Activated CD4-positive, alpha-beta T cell treated with anti-CD3 and anti-CD28 coated beads for 4 hours (primary cell): ENCODE data around the gene UBXN10.
"Not testable (repeated sequence)": the region's sequence is repeated elsewhere in the genome, so short reads cannot be mapped to it uniquely, and the experiment has no call there.

ENCODE experiments used
- DNase-seq, 2 donors: peaks; one replicate each; pipeline ENCODE4 v3.0.0-alpha.2; 2020

Gene UBXN10

DNA sequence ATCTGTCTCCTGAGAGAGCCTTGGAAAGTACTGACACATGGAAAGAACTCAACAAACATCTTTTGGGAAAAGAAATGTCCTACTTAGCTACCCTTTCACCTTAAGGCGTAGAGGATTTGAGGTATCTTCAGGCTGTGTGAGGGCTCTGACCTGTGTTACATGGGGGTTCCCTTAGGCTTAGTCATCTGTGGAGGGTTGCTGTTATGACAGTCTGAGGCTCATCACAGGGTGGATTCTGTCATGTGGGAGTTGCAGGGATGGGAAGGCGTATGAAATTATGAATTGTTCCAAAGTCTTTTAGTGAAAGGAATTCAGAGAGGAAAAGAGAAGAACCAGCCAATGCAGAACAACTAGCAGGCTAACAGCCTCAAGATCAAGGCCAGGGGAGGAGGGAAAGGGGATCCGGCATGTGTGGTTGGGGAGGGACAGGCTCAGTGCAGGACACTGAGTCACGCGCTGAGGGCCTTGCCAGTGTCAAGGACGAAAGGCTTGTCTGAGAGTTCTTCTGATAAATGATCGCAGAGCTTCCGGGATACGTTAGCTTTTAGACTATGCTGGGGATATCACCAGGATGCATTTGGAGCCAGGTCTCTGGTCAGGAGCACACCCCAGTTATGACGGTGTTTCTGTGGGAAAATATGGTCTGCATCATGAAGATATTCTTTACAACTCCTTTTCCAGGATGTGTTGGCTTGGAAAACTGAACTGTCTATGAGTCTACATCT is 25.0 kb downstream of the UBXN10 start:
- DNase-seq: no peak

DNA sequence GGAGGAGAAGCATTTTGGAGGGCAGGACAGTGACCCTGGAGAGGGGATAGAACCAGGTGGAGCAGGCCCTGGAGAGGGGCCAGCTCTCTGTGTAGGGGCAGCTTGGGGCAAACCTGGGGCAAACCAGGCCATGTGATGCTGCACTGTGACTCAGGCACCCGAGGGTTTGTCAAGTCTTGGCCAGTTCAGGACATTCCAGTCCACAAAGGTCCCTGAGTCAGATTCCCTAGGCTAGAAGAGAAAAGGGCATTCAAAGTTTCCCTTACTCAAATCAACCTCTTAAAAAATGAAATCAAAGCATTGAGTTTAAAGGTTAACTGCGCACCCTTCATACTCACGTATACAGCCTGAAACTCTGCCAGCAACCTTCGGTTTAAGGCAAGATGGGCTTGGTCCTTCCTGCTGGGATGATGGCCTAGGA is 25.6 kb downstream of the UBXN10 start:
- no peak for DNase-seq

DNA sequence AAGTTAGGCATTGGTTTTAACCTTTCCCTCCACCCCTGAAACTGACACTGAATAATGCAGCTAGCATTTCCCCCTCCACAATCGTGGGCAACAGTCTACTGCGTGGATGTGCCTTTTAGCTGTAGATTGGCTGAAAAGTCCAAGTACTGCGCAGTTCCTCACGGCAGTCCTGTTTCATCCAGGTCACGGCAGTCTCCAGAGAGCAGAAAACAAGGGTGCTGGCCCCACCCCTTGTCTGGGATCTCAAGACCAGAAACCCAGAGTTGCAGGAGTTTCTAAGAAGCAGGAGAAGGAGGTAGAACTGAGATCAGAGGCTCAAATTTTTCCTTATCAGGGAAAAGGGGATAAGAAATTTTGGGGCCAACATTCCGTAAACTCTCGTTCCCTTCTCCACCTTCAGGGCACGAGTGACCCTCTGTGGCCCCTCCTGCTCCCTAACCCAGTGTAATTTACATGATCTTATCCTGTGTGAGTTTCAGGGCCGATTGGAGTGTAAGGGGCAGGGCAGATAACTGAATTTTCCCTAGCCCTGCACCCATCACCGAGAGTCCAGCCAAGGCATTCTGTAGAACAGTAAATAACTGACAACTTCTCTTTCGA is 26.3 kb downstream of the UBXN10 start:
- no peak for DNase-seq

DNA sequence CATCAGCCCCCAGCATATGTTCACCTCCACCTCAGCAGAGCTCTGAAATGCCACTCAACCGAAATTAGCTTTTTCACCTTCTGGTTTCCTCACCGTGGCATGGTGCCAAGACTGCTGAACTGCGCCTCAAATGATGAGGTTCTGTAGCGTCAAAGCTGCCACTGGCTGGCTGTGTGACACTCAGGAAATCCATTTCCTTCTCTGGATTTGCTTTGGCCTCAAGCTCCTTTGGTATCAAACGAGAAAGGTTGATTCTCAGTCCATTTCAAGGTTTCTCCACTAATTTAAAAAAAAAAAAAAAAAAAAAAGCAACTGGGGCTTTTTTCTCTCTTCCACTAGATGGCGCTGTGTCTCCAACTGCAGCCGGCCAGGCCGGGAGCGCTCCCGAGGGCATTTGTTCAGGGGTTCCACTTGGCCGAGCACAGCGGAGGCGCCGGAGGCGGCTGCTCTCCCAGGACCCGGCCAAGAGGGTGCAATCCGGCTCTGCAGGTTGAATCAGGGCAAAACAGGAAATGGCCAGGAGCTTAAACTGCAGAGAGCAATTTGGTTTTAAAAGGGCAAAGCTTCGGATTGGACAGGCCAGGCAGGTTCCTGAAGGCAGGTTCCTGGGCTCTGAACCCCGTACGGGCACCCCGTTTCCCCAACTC is 26.9 kb downstream of the UBXN10 start:
- DNase-seq: peak; percentile 42 to 52

DNA sequence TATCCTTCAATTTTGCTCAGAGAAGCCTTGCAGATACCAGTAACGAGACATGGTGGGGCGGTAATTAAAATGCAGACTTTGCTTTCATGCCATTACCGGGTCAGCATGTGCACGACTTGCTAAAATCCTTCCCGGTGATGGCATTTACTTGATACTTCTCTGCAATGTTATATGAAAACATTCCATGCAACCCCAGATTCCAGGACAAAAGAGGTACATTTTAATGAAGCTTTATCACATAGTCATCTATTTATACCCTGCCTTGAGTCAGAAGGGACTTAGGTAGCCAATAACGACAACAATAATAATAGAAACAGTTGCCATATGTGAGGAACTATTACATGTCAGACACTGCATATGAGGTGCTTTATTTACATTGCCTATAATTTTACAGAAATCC is 29.8 kb downstream of the UBXN10 start:
- no peak for DNase-seq

DNA sequence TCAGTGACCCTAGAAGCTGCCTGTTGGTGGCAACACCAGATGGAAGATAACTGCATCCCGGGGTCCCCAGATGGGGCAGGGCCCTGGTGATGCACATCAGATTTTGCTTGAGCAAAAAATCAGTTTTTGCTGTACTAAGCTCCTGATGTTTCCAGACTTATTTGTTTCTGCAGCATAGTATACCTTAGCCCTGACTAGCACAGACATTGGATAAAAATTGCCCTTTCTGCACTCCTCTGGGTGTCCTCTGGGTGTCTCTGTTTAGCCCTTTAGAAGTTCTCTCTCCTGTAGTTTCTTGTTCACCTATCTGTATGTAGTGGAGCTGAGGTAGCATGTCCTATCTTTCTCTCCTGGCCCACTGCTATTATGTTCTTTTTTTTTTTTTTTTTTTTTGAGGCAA is 30.7 kb downstream of the UBXN10 start:
- DNase-seq: no peak

DNA sequence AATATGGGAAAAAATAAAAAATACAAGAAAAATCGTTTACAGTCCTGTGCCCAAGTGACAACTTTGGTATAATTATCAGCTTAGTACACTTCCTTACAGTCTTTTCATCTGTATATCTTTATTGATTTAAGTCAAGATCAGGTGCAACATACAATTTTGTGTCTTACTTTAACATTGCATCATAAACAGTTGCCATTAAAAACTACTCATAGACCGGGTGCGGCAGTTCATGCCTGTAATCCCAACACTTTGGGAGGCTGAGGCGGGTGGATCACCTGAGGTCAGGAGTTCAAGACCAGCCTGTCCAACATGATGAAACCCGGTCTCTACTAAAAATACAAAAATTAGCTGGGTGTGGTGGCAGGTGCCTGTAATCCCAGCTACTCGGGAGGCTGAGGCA is 33.2 kb downstream of the UBXN10 start:
- DNase-seq: not testable (repeated sequence)

DNA sequence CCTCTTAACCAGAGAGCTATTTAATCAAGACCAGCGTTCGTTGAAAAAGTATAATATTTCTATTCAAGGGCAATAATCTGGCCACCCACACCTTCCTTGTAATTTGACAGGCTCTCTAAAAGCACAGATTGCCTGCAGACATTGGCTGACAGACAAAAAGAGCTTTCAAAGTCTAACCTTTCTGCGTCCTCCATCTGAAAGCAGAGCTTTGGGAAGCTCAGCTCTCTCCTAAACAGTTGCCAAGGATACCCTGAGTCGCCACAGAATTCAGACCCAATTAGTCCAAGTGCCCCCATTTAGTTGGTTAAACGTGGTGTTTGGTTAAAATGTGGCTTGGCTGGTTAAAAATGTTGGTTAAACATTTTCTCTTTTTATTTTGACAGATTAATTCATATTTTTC is 34.1 kb downstream of the UBXN10 start:
- DNase-seq: no peak

DNA sequence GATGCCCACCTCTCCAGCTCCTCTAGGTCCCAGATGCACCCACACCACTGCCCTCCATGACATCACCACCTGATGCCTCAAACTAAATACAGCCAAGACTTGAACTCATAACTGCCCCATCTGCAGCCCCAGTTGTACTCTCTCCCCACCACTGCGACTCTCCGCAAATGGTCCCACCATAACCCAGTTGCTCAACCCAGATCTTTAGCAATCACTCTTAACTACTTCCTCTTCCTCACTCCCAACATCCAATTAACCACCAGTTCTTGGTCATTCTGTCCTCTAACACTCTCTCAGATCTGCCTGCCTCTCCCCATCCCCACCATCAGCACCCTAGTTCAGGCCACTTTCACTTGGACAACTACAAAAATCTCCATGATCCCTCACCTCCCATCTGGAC is 37.2 kb downstream of the UBXN10 start:
- no peak for DNase-seq

DNA sequence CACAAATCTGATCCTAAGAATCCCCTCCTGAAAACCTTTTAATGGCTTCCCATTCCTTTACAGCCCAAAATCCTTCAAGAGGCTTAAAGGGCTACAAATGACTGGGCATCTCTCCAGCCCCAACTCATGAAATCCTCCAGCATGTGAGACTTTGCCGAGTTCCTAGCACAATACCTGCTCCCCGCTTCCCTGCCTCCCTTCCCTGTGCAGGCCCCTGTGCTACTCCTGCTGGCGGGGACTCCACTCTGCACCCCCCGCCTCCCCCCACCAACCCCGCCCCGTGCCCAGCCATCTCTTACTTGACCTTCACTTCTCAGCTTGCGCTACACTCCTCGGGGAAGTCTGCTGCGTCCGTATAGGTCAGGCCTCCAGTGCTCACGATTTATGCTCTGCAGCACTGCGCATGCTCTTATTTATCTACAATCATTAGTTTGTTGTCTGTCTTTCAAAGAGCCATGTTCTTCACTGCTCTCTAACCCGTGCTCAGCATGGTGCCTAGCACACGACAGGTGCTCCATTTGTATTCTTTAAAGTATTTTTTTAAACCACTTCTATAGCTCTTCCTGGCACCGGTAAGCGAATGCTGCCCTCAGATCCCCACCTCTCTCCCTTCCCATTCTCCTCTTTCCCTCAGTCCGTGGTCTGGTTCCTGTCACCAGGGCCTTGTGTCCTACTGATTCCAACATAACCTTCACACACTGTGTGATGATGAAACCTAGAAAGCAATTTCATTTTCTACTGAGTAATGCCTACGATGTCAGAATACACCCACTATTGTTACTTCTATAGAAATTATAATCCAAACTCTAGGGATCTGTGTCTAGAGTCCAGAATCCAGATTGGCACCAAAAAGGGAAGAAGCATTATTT is 37.9 kb downstream of the UBXN10 start:
- DNase-seq: no peak

DNA sequence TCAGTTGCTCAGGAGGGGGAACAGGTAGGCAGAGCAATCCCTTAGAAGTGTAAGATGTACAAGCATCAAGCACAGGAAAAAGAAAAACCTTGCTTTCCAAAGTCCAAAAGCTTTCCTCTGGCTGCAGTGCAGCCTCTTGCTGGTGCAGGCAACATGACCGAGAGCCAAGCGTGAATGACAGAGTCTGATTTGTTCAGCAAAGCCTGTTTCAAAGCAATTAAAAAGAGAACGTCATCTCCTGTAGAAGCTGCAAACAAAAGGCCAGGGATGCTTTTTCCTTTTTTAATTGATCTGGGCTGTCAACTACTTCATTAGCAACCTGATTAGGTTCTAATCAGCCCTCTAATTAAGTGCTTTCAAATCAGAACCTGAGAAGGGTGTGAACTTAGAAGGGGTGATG is 38.6 kb downstream of the UBXN10 start:
- no peak for DNase-seq

DNA sequence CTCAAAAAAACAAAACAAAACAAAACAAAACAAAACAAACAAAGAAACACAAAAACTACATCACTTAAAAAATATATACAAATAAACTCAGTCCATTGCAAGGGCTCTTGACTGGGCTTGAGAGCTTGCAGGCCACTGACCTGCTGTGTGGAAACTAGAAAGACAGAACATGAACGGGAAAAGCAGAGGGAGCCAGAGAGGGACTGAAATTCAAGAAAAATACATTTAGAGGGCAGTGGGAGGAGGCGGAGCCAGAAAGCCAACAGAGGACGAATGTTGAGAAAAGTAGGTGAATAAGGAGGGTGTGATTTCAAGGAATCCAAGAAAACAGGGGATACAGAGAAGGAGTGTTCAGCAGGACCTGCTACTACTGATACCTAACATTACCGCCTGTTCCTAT is 41.8 kb downstream of the UBXN10 start:
- DNase-seq: no peak

DNA sequence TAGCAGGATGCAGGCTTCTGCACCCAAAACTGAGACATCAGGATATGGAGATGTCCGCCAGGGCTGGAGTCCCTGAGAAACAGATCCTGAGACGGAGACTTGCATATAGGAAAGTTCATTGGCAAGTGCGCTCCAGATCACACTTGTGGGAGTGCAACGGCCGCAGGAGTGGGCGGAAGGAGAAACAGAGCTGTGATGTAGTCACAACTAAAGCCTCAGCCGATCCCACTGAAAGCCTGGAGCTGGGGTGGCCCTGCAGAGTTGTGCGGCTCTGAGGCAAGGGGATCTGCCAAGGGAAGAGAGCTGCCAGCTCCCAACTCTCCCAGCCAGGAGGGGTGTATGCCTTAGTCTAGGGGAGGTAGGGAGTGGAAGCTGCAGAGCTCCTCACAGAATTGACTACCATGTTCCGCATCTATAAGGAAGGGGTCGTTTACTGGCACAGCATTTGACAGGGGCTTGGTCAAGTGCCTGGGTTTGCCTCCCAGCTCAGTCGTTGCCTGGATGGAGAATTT is 42.5 kb downstream of the UBXN10 start:
- DNase-seq: no peak

DNA sequence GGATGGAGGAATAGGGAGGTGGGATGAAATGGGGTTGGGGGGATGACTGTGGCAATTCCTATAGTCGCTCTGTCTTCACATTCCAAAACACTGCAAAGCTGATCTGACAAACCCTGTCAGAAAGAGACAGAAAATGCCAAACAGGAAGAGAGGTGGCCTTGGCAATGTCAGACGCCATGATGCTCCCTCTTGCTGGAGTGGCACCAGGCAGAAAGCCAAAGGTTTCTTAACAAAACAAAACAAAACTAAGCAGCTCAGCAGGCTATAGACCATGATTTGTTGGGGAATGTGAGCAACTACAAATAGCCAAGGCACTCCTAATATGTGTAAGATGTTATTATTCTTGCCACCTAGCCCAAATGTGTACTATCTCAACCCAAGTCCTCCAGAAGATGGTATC is 43.3 kb downstream of the UBXN10 start:
- DNase-seq: no peak

DNA sequence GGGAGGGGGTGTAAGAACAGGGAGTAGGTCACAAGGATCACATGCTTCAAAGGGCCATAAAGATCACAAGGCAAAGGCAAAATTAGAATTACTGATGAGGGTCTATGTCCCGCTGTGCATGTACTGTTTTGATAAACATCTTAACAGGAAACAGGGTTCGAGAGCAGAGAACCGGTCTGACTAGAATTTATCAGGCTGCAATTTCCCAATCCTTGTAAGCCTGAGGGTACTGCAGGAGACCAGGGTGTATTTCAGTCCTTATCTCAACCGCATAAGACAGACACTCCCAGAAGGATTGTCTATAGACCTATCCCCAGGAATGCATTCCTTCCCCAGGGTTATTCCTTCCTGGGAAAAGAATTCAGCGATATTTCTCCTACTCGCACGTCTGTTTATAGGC is 46.7 kb downstream of the UBXN10 start:
- DNase-seq: not testable (repeated sequence)

DNA sequence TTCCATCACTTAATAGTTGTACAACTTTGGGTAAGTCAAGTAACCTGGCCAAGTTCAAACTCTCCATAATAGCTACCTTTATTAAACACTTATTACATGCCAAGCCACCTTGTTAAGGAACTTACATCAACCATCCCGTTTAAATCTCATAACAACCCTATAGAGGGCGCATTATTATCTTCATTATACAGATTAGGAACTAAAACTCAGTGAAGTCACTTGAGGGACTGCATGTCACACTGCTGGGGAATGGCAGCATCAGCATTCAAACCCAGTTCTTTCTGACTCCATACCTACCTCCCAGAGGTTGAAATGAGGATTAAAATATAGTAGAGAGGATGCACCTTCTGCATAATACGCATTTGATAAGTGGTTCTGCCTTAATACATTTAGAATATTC is 47.5 kb downstream of the UBXN10 start:
- DNase-seq: no peak

DNA sequence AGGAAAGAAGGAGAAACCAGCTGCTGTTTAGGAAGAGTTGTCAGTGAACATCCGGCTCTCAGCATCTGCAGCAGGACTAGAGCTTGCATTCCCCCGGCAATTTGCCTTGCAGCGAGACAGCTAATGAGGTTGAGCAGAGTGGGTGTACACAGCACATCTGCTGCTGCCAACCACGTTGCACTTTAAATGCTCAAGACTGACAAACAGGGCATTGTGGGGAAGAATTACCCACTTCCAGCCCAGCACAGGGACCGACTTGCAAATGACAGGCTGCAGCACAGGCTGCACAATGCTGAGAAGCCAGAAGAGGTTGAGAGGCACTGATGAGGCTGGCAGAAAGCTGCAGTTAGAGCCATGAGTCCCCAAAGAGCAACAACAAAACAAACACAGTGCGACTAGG is 48.0 kb downstream of the UBXN10 start:
- DNase-seq: no peak

DNA sequence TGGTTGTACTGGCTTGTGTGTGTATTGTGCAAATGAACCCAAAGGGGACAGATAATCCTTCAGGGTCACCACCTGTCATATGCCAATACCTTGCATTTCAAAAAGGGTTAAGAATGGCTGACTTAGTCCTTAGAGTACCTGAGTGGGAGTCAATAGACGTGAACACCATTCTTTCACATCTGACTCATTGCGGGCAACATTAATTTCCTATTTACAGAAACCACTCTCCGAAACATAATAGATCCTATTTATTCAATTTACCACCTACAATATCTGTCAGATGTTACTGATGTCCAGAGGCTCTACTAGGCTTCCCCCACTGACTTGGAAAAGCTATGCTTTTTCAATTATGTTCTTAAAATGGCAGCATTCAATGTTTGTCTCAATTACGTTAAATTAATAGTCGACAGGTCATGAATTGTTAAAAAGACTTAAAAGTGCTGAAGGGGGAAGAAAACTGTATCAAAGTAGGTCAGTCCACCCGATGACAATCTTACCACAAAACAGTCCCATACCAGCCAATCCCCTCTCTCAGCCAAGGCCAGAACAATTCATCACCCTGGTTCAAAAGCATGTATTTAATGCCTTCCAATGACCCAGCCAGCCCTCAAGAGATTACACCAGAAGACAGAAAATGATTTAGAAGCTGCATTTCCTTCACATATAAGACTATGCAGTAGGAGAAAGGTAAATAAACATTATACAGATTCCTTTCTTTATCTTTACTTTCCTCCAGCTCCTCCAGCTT is 49.1 kb downstream of the UBXN10 start:
- DNase-seq: no peak

DNA sequence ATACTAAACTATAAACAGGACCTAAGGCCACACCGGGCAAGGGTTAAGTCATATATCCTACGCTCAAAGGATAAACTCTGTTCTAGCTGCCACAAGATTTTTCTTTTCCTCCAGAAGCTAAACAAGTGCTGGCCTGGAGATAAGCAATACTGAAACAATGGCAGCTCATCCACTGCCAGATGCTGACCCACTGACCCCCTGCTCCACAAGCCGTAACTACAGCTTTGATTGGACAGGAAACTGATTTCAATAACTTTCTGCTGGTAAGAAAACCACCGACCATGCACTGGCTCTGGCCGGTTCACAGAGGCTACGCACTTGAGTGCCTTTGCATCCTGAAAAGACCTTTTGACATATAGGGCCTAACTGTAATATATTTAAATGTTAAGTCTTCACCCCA is 51.8 kb downstream of the UBXN10 start:
- DNase-seq: no peak

DNA sequence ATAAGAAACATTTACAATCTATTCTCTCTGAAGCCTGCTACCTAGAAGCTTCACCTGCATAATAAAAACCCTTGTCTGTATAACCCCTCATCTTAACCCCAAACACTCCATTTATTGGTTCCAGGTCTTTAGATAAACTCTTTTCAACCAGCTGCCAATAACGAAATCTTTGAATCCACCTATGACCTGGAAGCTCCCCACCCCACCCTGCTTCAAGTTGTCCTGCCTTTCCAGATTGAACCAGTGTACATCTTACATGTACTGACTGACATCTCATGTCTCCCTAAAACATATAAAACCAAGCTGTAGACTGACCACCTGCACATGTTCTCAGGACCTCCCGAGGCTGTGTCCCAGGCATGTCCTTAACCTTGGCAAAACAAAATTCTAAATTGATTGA is 54.1 kb downstream of the UBXN10 start:
- DNase-seq: no peak

DNA sequence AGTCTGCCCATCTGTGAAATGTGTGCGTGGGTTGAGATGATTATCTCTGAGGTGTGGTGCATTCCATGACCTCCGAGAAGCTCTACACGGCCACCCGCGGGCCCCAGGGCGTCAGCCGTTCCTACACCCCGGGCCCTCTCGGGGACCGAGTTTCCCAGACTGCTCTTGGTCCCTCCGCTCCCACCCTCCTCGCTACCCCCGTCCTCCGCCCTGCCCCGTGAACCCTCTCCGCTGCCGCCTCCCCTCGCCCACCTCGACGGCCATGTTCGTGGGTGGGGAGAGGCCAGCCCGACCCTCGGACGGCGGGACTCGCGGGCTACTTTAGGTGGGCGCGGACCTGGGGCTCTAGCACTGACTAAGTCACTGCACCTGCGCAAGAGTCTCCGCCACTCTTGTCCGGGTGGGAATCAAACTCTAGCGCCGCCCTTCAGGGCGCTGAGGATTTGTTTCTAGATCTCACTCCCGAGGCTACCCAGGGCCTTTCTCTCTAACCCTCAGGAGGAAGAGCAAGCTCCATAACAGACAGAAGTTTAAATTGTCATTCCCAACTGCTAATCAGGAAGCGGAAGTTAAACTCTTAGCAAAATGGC is 57.1 kb downstream of the UBXN10 start:
- no peak for DNase-seq
